Esophagus squamous epithelium (tissue), 4 donors: ENCODE results near the gene HTR2B.

Experiments
- CTCF ChIP-seq, 6 experiments: fragments of 450-650 bp in 4 of 6; fragments of 200-600 bp in 2 of 6; sonication (generic) in 2 of 6; IDR thresholded peaks; one replicate each; pipeline ENCODE4 v1.5.1; 2016 to 2019; ENCODE audit warnings: antibody characterized with exemption in 6 of 6, mild to moderate bottlenecking in 4 of 6, moderate library complexity in 4 of 6
- POLR2A ChIP-seq, 4 donors: fragments of 450-650 bp; IDR thresholded peaks; one replicate each; pipeline ENCODE4 v1.6.1; 2017; ENCODE audit warnings: antibody characterized with exemption in 4 of 4, mild to moderate bottlenecking in 4 of 4, moderate library complexity in 3 of 4

- no peak for TF ChIP-seq CTCF (IDR thresholded peaks at IDR 0.05)
- TF ChIP-seq POLR2A (IDR thresholded peaks at IDR 0.05) = no peak
Measured at GRCh38 chr2:231130336-231131056, 5.7 kb upstream of the HTR2B start.
